Liver (tissue), 9 donors: Measurements from ENCODE around the gene FOXN4. TPM values are rescaled to one million over a fixed set of nuclear protein-coding genes. Genes with fewer than 3 reads are reported as not detected.

ENCODE experiments used
- DNase-seq: peaks from one replicate; pipeline ENCODE4 v3.0.0-alpha.2; 2017; ENCODE audit warnings: low spot score
- H3K27ac ChIP-seq, 2 donors: one replicate each; pipeline ENCODE4 v1.7.0; 2013; ENCODE audit warnings: inconsistent platforms in 2 of 2, low read length in 2 of 2, control low read depth in 1 of 2, low read depth in 1 of 2, mild to moderate bottlenecking in 1 of 2
- H3K27me3 ChIP-seq, 4 donors: one replicate each; pipeline versions ENCODE4 v1.6.1 to v1.7.0; 2013; ENCODE audit warnings: low read length in 3 of 4, inconsistent platforms in 1 of 4, mild to moderate bottlenecking in 1 of 4, moderate library complexity in 1 of 4; ENCODE audit not compliant: control insufficient read depth in 4 of 4, insufficient read depth in 4 of 4
- H3K36me3 ChIP-seq, 4 donors: one replicate each; pipeline versions ENCODE4 v1.6.1 to v1.7.0; 2013; ENCODE audit warnings: low read length in 3 of 4, mild to moderate bottlenecking in 3 of 4, low read depth in 1 of 4, moderate library complexity in 1 of 4; ENCODE audit not compliant: control insufficient read depth in 4 of 4, insufficient read depth in 3 of 4
- H3K4me1 ChIP-seq, 4 donors: one replicate each; pipeline versions ENCODE4 v1.6.1 to v1.7.0; 2013; ENCODE audit warnings: low read length in 3 of 4, mild to moderate bottlenecking in 3 of 4, moderate library complexity in 1 of 4; ENCODE audit not compliant: control insufficient read depth in 4 of 4, insufficient read depth in 4 of 4
- H3K4me3 ChIP-seq, 3 donors: one replicate each; pipeline versions ENCODE4 v1.6.1 to v1.7.0; 2013; ENCODE audit warnings: low read length in 3 of 3, control low read depth in 1 of 3, low read depth in 1 of 3, mild to moderate bottlenecking in 1 of 3
- H3K9ac ChIP-seq, 2 donors: one replicate each; pipeline ENCODE4 v1.7.0; 2013; ENCODE audit warnings: low read length in 2 of 2, mild to moderate bottlenecking in 2 of 2, moderate library complexity in 2 of 2, control low read depth in 1 of 2, low read depth in 1 of 2
- H3K9me3 ChIP-seq, 4 donors: one replicate each; pipeline versions ENCODE4 v1.6.1 to v1.7.0; 2013; ENCODE audit warnings: low read length in 3 of 4; ENCODE audit not compliant: control insufficient read depth in 4 of 4
- EGR1 ChIP-seq, 2 donors: IDR thresholded peaks; 2 replicates each; pipeline ENCODE4 v1.6.1; 2016 to 2018; ENCODE audit warnings: antibody characterized with exemption in 2 of 2, low read depth in 2 of 2
- GABPA ChIP-seq, 2 donors: IDR thresholded peaks in 1 of 2; conservative IDR thresholded peaks in 1 of 2; 2 replicates each; pipeline ENCODE4 v1.6.1; 2016; ENCODE audit warnings: antibody characterized with exemption in 2 of 2, mild to moderate bottlenecking in 1 of 2, moderate library complexity in 1 of 2
- HNF4A ChIP-seq, 2 donors: conservative IDR thresholded peaks; 2 replicates each; pipeline ENCODE4 v1.6.1; 2016; ENCODE audit warnings: antibody characterized with exemption in 2 of 2, mild to moderate bottlenecking in 2 of 2
- HNF4G ChIP-seq: IDR thresholded peaks from 2 replicates; pipeline ENCODE4 v1.6.1; 2016; ENCODE audit warnings: antibody characterized with exemption
- MAX ChIP-seq: IDR thresholded peaks from 2 replicates; pipeline ENCODE4 v1.6.1; 2016; ENCODE audit warnings: antibody characterized with exemption
- REST ChIP-seq: IDR thresholded peaks from 2 replicates; pipeline ENCODE4 v1.6.1; 2016; ENCODE audit warnings: antibody characterized with exemption, mild to moderate bottlenecking
- RXRA ChIP-seq, 2 donors: IDR thresholded peaks; 2 replicates each; pipeline ENCODE4 v1.6.1; 2017 to 2018; ENCODE audit warnings: antibody characterized with exemption in 2 of 2, mild to moderate bottlenecking in 1 of 2
- SP1 ChIP-seq: IDR thresholded peaks from 2 replicates; pipeline ENCODE4 v1.6.1; 2018; ENCODE audit warnings: antibody characterized with exemption, mild to moderate bottlenecking
- TAF1 ChIP-seq: conservative IDR thresholded peaks from 2 replicates; pipeline ENCODE4 v1.6.1; 2016; ENCODE audit warnings: antibody characterized with exemption, mild to moderate bottlenecking
- ZBTB33 ChIP-seq: IDR thresholded peaks from 2 replicates; pipeline ENCODE4 v1.6.1; 2016; ENCODE audit warnings: antibody characterized with exemption
- WGBS: extraction: QIAGEN DNeasy Blood & Tissue Kit; methylation state at CpG from one replicate; pipeline ENCODE4 v1.1.7; 2013; 5-methylcytosine and 5-hydroxymethylcytosine counted together
- polyA plus RNA-seq, 2 donors: library from polyadenylated mRNA; stranded (reverse) in 1 of 2; unstranded in 1 of 2; fragments of 200-250 nt in 1 of 2; fragments of >200 nt in 1 of 2; fragmentation: Nextera tagmentation in 1 of 2; extraction: Ambion mirVana in 1 of 2; gene quantifications; one replicate each; pipeline versions ENCODE4 v1.2.1 to v1.2.3, GENCODE V29; 2013 to 2015
- total RNA-seq, 2 donors: library from RNA; depleted of rRNA; stranded (reverse); fragments of >200 nt; gene quantifications; one replicate each; pipeline ENCODE4 v1.2.3, GENCODE V29; 2014
- donor health status: healthy.
- donor health status: healthy.
- donor health status: healthy.
- donor health status: healthy.
- donor health status: healthy.

The FOXN4 gene
- total and polyA plus RNA-seq, 4 donors: not detected

GRCh38 chr12:109256011-109256410 lies 53.1 kb downstream of the FOXN4 start:
- H3K27me3 ChIP-seq: no peaks in the 10 kb centered on the region
- TF ChIP-seq HNF4A (conservative IDR thresholded peaks at IDR 0.05) (no peak), TAF1 (no peak), HNF4G (no peak), SP1 (no peak), ZBTB33 (no peak)
- peaks cover 0 to 5% (median 0%) of the 10 kb centered on the region in 4 donors for H3K9me3 ChIP-seq
- no peak overlapping the region for H3K9ac ChIP-seq
- DNase-seq: no peak
- H3K27ac ChIP-seq: no peak overlapping the region
- H3K4me3 ChIP-seq: no peak overlapping the region
- no peaks in the 10 kb centered on the region for H3K4me1 ChIP-seq
- peaks cover 9 to 94% (median 81%) of the 10 kb centered on the region in 4 donors for H3K36me3 ChIP-seq
- WGBS: 92% methylated on average over 8 of the region's 8 CpGs

- no peak for DNase-seq
- TF ChIP-seq HNF4A (conservative IDR thresholded peaks at IDR 0.05) (no peak), MAX (no peak), REST (no peak), SP1 (no peak), EGR1 (IDR thresholded peaks at IDR 0.05; ENCODE audit: low read depth in 2 of 2) (no peak)
- H3K4me1 ChIP-seq: no peaks in the 10 kb centered on the region
- peaks cover 9 to 92% (median 75%) of the 10 kb centered on the region in 4 donors for H3K36me3 ChIP-seq
- no peak overlapping the region for H3K4me3 ChIP-seq
- H3K27ac ChIP-seq: no peak overlapping the region
- H3K9me3 ChIP-seq: peaks cover 0 to 5% (median 0%) of the 10 kb centered on the region in 4 donors
- no peaks in the 10 kb centered on the region for H3K27me3 ChIP-seq
- no peak overlapping the region for H3K9ac ChIP-seq
- WGBS: 94% methylated on average over 5 of the region's 5 CpGs
These were observed 53.7 kb downstream of the FOXN4 start for GRCh38 chr12:109255377-109255776.

GRCh38 chr12:109253913-109254544 lies 55.1 kb downstream of the FOXN4 start:
- Histone ChIP-seq H3K36me3 (peaks cover 9 to 86% (median 67%) of the 10 kb centered on the region in 4 donors), H3K27ac (no peak overlapping the region), H3K27me3 (no peaks in the 10 kb centered on the region), H3K9me3 (peaks cover 0 to 5% (median 0%) of the 10 kb centered on the region in 4 donors), H3K4me3 (no peak overlapping the region), H3K4me1 (no peaks in the 10 kb centered on the region), H3K9ac (no peak overlapping the region)
- 98% methylated on average over 7 of the region's 7 CpGs for WGBS
- no peak for DNase-seq
- TF ChIP-seq EGR1 (IDR thresholded peaks at IDR 0.05; ENCODE audit: low read depth in 2 of 2): no peak
- no peak for TF ChIP-seq REST
- TF ChIP-seq RXRA (IDR thresholded peaks at IDR 0.05): no peak
- no peak for TF ChIP-seq TAF1
- TF ChIP-seq GABPA (IDR thresholded peaks at IDR 0.05 in 1 of 2, conservative IDR thresholded peaks at IDR 0.05 in 1 of 2): no peak
- TF ChIP-seq ZBTB33: no peak
